GM12874 (cell line): Measurements from ENCODE around the gene NDFIP2.

Experiments
- CTCF ChIP-seq: IDR thresholded peaks from 2 replicates; pipeline ENCODE4 v1.5.1; 2011; ENCODE audit warnings: low read depth, mild to moderate bottlenecking, control low read depth, low read length, moderate library complexity; ENCODE audit not compliant: insufficient read depth

The NDFIP2 gene

GRCh38 chr13:79581870-79582315, 100.9 kb downstream of the NDFIP2 start:
- TF ChIP-seq CTCF, result no peak

DNA sequence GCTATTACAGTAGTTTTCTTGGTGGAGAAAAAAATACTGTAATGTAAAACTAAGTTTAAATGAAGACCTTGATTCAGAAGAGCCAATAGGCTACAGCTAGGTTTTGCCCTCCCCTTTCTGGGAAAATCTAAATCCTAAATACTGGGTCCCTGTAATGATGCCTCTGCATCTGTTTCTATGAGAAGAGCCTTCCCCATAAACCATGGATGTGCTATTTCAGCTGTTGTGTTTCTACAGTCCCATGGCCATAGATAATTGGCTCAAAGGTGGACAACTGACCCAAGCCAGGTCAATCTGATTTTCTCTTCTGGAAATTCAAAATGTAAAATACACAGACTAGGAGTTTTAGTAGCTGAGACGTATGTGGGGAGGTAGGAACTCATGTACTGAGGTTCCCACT, 101.9 kb downstream of the NDFIP2 start:
- no peak for TF ChIP-seq CTCF

GRCh38 chr13:79585033-79585432, 104.1 kb downstream of the NDFIP2 start:
- TF ChIP-seq CTCF, result no peak

- no peak for TF ChIP-seq CTCF
Measured at GRCh38 chr13:79589603-79590393, 108.8 kb downstream of the NDFIP2 start.

GRCh38 chr13:79590394-79590676, 109.4 kb downstream of the NDFIP2 start:
- TF ChIP-seq CTCF, result no peak

DNA sequence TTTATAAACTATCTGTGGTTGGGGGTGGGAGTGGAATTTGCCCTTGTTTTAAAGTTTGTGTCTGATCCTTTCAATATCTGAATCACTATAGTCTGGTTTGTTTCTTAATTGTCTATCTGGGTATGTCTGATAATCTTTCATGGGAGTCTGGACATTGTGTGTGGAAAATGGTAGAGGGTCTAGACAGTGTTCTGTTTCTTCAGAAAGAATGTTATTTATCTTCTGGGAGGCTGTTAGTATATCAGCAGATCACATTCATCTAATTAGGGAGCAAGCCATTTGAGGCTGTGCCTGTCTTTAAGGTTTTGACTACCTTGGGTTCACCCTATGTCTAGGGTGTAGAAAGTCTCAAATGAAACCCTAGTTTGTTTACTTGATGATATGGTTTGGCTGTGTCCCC, 110.5 kb downstream of the NDFIP2 start:
- no peak for TF ChIP-seq CTCF

DNA sequence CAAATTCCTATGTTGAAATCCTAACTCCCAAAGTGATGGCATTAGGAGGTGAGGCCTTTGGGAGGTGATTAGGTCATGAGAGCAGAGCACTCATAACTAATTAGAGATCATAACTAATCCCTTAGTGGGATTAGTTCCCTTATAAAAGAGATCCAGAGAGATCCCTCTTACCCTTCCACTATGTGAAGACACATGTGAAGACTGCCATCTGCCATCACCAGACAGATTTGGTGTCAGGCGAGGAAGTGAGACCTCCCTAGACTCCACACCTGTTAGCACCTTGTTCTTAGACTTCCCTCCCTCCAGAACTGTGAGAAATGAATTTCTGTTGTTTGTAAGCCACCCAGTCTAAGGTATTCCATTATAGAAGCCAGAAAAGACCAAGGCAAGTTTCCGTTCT, 112.2 kb downstream of the NDFIP2 start:
- TF ChIP-seq CTCF, result no peak
